Measurements from ENCODE around the gene MACROD2. TPM values are rescaled to one million over a fixed set of nuclear protein-coding genes. Genes with fewer than 3 reads are reported as not detected.

MACROD2 gene
- total RNA-seq, 6 experiments from 2014 or later, result 0.05 to 0.57 (median 0.11) TPM; not detected in 1

DNA sequence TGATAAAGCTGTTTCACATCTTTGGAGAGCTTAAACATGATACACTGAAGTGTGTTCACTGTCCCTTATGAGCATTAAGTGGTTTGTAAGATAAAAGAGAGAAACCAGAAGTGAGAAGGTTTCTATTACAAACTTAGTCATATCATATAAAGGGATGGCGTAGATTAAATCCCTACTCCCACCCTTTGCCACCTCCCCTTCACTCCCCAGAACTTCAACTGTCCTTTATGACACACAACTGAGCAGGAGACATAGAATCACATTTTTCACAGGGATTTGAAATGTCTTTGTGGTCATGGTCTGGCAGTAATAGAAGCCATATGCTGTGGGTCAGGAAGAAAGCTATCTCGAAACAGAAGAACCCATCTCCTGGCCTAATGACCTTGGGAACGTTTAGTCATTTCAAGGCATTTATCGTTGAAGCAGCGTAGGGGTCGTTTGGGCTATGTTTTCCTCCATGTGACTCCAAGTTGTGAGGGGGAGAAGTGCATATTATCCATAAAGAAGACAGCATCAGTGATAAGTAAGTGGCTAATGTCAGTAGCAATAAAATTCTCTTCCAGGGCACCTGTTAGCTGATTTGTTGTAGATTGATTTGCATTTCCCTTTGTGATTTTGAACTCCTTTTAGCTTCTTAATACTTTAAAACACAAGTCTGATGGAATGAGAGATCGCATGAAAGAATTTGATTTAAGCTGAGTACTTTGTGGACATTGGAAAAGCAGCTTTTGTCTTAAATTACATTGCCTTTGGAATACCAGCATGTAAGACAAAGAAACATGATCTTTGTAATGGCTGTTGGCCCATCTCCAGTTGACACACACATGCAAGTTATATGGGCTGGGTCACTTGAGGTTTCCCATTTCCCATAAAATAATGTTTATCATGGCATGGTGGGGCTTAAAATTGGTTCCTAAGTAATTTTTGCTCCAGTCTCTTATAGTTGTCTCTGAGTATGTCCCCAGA, 843.6 kb downstream of the MACROD2 start:
- Mint-ChIP-seq H3K4me1 (ENCODE audit: low read depth) (no peaks in the 10 kb centered on the region), H3K36me3 (ENCODE audit: low read depth) (no peaks in the 10 kb centered on the region), H3K27me3 (ENCODE audit: insufficient read depth) (no peaks in the 10 kb centered on the region), H3K9me3 (peaks cover 23% of the 10 kb centered on the region), H3K27ac (no peak overlapping the region), H3K4me3 (no peak overlapping the region)
- TF ChIP-seq, protein P1, sequence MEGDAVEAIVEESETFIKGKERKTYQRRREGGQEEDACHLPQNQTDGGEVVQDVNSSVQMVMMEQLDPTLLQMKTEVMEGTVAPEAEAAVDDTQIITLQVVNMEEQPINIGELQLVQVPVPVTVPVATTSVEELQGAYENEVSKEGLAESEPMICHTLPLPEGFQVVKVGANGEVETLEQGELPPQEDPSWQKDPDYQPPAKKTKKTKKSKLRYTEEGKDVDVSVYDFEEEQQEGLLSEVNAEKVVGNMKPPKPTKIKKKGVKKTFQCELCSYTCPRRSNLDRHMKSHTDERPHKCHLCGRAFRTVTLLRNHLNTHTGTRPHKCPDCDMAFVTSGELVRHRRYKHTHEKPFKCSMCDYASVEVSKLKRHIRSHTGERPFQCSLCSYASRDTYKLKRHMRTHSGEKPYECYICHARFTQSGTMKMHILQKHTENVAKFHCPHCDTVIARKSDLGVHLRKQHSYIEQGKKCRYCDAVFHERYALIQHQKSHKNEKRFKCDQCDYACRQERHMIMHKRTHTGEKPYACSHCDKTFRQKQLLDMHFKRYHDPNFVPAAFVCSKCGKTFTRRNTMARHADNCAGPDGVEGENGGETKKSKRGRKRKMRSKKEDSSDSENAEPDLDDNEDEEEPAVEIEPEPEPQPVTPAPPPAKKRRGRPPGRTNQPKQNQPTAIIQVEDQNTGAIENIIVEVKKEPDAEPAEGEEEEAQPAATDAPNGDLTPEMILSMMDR (IDR thresholded peaks at IDR 0.05), result no peak
- DNase-seq, result no peak

DNA sequence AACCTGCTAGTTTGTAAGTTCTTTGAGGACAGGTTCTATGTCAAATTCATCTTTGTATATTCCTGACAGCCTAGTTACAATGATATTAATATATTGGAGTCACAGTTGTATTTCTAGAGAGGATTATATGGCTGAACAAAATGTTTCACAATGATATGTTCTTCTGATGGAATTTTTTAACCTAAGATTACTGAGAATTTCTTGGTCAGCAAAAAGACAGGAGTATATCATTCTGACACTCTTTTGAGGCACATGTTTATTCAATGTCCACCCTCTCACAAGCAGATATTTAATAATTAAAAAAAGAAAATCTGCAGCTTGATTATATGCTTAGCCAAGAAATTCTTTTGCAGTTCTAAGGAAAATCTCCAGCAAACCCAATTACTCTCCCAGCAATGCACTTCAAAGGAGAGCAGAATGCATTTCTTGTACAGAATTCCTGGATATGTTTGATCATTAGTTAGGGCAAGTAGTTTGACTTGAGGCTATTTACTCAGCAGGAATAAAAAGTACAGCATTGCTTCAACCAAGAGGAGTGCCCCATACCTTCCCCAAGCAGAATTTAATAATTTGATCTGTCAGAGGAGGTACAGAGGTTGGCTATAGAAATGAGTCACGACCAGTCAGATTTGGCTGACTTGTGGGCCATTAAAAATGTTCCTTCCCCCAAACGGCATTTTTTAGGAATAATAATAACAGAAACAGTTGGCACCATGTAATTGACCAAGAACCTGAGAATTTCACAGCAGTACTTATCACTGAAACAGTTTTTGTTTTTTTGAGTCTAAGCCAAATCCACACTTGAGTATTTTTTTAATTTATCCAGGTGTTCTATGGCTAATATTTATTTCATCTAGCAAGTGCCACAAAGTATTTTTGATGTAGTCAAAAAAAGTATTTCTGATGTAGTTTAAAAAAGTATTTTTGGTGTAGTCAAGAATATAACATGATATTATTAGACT, 850.2 kb downstream of the MACROD2 start:
- TF ChIP-seq, protein P1 (IDR thresholded peaks at IDR 0.05), result no peak
- Mint-ChIP-seq H3K4me1 (ENCODE audit: low read depth) (no peaks in the 10 kb centered on the region), H3K9me3 (peaks cover 22% of the 10 kb centered on the region), H3K36me3 (ENCODE audit: low read depth) (no peaks in the 10 kb centered on the region), H3K27me3 (ENCODE audit: insufficient read depth) (no peaks in the 10 kb centered on the region), H3K4me3 (no peak overlapping the region), H3K27ac (no peak overlapping the region)
- no peak for DNase-seq

DNA sequence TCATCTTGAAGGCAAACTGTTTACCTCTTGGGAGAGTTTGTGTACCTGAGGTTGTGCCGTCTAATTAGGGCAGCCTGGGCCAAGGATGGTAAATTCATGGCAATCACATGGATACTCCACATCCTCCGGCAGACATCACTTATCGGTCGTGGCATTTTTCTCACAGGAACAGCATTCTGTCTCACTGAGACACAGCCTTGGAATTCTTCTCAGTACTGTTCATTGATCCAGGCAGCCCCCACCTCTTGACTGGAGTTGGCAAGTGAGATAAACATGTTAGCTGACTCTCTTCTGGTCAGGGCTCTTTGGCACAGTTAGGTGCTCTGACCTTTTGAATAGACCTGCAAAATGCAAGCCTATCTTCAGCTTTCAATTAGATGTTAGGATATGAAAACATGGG, 853.5 kb downstream of the MACROD2 start:
- H3K9me3 Mint-ChIP-seq, result peaks cover 39% of the 10 kb centered on the region
- H3K4me3 Mint-ChIP-seq, result no peak overlapping the region
- TF ChIP-seq, protein P1 (IDR thresholded peaks at IDR 0.05), result no peak
- no peaks in the 10 kb centered on the region for H3K27me3 Mint-ChIP-seq (ENCODE audit: insufficient read depth)
- no peaks in the 10 kb centered on the region for H3K36me3 Mint-ChIP-seq (ENCODE audit: low read depth)
- H3K27ac Mint-ChIP-seq, result no peak overlapping the region
- H3K4me1 Mint-ChIP-seq (ENCODE audit: low read depth), result no peaks in the 10 kb centered on the region
- DNase-seq, result no peak

DNA sequence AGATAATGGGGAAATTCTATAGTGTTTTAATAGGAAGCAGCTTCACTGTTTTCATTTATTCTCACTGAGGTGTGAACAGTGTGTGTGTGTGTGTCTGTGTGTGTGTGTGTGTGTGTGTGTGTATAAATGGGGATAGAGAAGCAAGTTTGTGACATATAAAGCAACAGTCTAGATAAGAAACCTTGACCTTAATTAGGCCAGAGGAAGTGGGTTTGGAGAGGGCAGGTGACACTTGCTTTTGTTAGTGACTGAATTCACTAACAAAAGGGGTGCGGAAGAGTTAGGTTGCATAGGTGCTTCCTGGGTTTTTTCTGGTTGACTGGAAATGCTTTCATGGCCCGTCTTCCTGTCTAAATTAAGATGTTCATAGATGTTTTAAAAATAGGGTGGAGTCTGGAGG, 857.8 kb downstream of the MACROD2 start:
- no peak for DNase-seq
- Mint-ChIP-seq H3K9me3 (peaks cover 30% of the 10 kb centered on the region), H3K27ac (no peak overlapping the region), H3K36me3 (ENCODE audit: low read depth) (no peaks in the 10 kb centered on the region; the same call in 1 of the 2 replicates), H3K27me3 (ENCODE audit: insufficient read depth) (no peaks in the 10 kb centered on the region), H3K4me1 (ENCODE audit: low read depth) (no peaks in the 10 kb centered on the region), H3K4me3 (no peak overlapping the region)
- TF ChIP-seq, protein P1 (IDR thresholded peaks at IDR 0.05), result no peak

DNA sequence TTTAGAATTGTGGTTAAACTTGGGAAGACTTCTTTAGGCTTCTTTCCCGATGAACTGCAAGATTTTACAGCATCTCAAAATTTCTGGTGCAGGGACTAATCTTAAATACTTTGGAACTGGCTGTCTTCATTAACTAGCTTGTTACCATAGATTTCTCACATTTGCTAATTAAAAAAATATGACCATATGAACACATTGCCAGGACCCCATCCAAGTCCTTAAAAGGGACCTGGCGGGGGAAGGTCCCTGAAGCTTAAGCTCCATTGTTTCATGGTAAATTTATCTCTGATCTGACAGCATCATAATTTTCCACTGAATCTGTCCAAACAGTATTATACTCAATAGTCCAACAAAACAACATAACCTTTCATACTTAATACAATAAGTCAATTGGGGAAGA, 859.9 kb downstream of the MACROD2 start:
- Mint-ChIP-seq H3K27me3 (ENCODE audit: insufficient read depth) (no peaks in the 10 kb centered on the region), H3K36me3 (ENCODE audit: low read depth) (no peaks in the 10 kb centered on the region; the same call in 1 of the 2 replicates), H3K4me1 (ENCODE audit: low read depth) (no peaks in the 10 kb centered on the region), H3K9me3 (peaks cover 30% of the 10 kb centered on the region), H3K4me3 (no peak overlapping the region), H3K27ac (no peak overlapping the region)
- TF ChIP-seq, protein P1 (IDR thresholded peaks at IDR 0.05), result no peak
- DNase-seq, result no peak
